ENCODE results near the gene SHOX.

GRCh38 chrX:685120-686032 is 54.8 kb downstream of the SHOX start:
- TF ChIP-seq CTCF (IDR thresholded peaks at IDR 0.05; ENCODE audit: low read length) = no peak
- no peak for TF ChIP-seq EZH2 (optimal IDR thresholded peaks at IDR 0.05; ENCODE audit: low read depth, low read length)

All from MM.1S (cell line).